GM12878 (cell line): Measurements from ENCODE around the gene CAMK2G. TPM values are rescaled to one million over a fixed set of nuclear protein-coding genes. Genes with fewer than 3 reads are reported as not detected.

Experiments
- ATAC-seq: fragments of 200-7000 bp; cut with Tn5 transposase; 3 replicates; pipeline ENCODE4 v1.9.1; 2020; ENCODE audit warnings: mild to moderate bottlenecking, moderate library complexity
- BruUV-seq: library from RNA; stranded (reverse); fragments of 400-500 nt; replicated peaks from 2 replicates; lab custom pipeline; 2021; lab: Mats Ljungman, UMichigan
- CTCF ChIA-PET: fragments of 300-600 bp; sonication (Branson Sonifier 250); formaldehyde crosslinking; extraction: SDS; loops from one replicate; lab custom pipeline; 2021; ENCODE audit warnings: inconsistent platforms; lab: Yijun Ruan, JAX
- POLR2A ChIA-PET: fragments of 350-600 bp; formaldehyde crosslinking; extraction: SDS; loops from one replicate; lab custom pipeline; 2021; ENCODE audit warnings: inconsistent platforms; lab: Charles Lee
- RAD21 ChIA-PET: fragments of 300-600 bp; sonication (Branson Sonifier 250); formaldehyde crosslinking; loops from one replicate; lab custom pipeline; 2023; ENCODE audit warnings: antibody characterized with exemption; ENCODE audit not compliant: unreplicated experiment; lab: Charles Lee
- SMC1A ChIA-PET: fragments of 300-600 bp; sonication (Branson Sonifier 250); formaldehyde crosslinking; loops from one replicate; lab custom pipeline; 2023; ENCODE audit not compliant: unreplicated experiment, uncharacterized antibody; lab: Charles Lee
- DNase-seq: peaks from one replicate; pipeline ENCODE4 v3.0.0-alpha.2; 2011; ENCODE audit warnings: low read depth, low spot score
- FAIRE-seq: peaks from 3 replicates; lab custom pipeline; 2011; peaks lifted over from hg19 to GRCh38; lab: Jason Lieb, UNC
- H2AFZ ChIP-seq: 2 replicates; pipeline ENCODE4 v1.6.0; 2011; ENCODE audit warnings: low read depth, low read length, control low read depth; ENCODE audit not compliant: control insufficient read depth
- H3K27ac ChIP-seq: 2 replicates; pipeline ENCODE4 v1.5.1; 2011; ENCODE audit warnings: control low read depth; ENCODE audit not compliant: control insufficient read depth, insufficient read depth
- H3K27me3 ChIP-seq, 2 experiments: replicated peaks in 1 of 2; 2 replicates each; pipeline versions ENCODE4 v1.6.0 to v1.6.1; 2011; ENCODE audit warnings: low read length in 1 of 2; ENCODE audit not compliant: control insufficient read depth in 2 of 2, insufficient read depth in 2 of 2
- H3K36me3 ChIP-seq, 2 experiments: 2 replicates each; pipeline ENCODE4 v1.5.1; 2011; ENCODE audit warnings: low read length in 1 of 2; ENCODE audit not compliant: control insufficient read depth in 2 of 2, insufficient read depth in 2 of 2
- H3K4me1 ChIP-seq: 2 replicates; pipeline ENCODE4 v1.6.1; 2011; ENCODE audit warnings: mild to moderate bottlenecking, low read length, moderate library complexity, mixed read lengths; ENCODE audit not compliant: control insufficient read depth, insufficient read depth
- H3K4me2 ChIP-seq: 2 replicates; pipeline ENCODE4 v1.6.0; 2011; ENCODE audit warnings: control low read depth; ENCODE audit not compliant: control insufficient read depth, insufficient read depth
- H3K4me3 ChIP-seq: fragments of 200-600 bp; sonication (generic); 2 replicates; pipeline ENCODE4 v1.5.1; 2016
- H3K79me2 ChIP-seq: 2 replicates; pipeline ENCODE4 v1.6.0; 2011; ENCODE audit warnings: low read length; ENCODE audit not compliant: control insufficient read depth, insufficient read depth
- H3K9ac ChIP-seq: 2 replicates; pipeline ENCODE4 v1.8.0; 2011; ENCODE audit warnings: low read length, control low read depth, mixed read lengths; ENCODE audit not compliant: control insufficient read depth, insufficient read depth
- H3K9me3 ChIP-seq: replicated peaks from 3 replicates; pipeline ENCODE4 v1.5.1; 2011; ENCODE audit warnings: mild to moderate bottlenecking, low read length; ENCODE audit not compliant: control insufficient read depth, insufficient read depth
- H4K20me1 ChIP-seq: 2 replicates; pipeline ENCODE4 v1.6.0; 2011; ENCODE audit not compliant: control insufficient read depth, insufficient read depth
- ATF7 ChIP-seq: fragments of 450-650 bp; IDR thresholded peaks from 2 replicates; pipeline ENCODE4 v1.6.1; 2016; ENCODE audit warnings: low read depth, mild to moderate bottlenecking
- NR2C2 ChIP-seq: IDR thresholded peaks from 2 replicates; pipeline ENCODE4 v1.6.1; 2011; ENCODE audit warnings: borderline replicate concordance, low read depth; ENCODE audit not compliant: control insufficient read depth, insufficient read length
- RCOR1 ChIP-seq: conservative IDR thresholded peaks from 2 replicates; pipeline ENCODE4 v1.6.1; 2012; ENCODE audit warnings: low read depth, low read length, improper control_type of control experiment
- WGBS: methylation state at CpG from one replicate; pipeline ENCODE4 v1.1.6; 2016; ENCODE audit warnings: low lambda C conversion rate; ENCODE audit not compliant: insufficient replicate concordance, insufficient coverage; ENCODE audit errors: missing lambda C conversion rate; 5-methylcytosine and 5-hydroxymethylcytosine counted together
- in situ Hi-C: fragments of 300-500 bp; cut with MboI; formaldehyde crosslinking; loops from 9 replicates; pipeline ENCODE4 v1.14.3; 2018; ENCODE audit warnings: mixed read lengths
- intact Hi-C: fragments of 100-400 bp; cut with micrococcal nuclease; formaldehyde crosslinking; loops from one replicate; pipeline ENCODE4 v1.14.2; 2022; ENCODE audit not compliant: unreplicated experiment
- polyA plus RNA-seq, 11 experiments: library from polyadenylated mRNA; depleted of rRNA in 4 of 11; unstranded in 6 of 11; stranded (reverse) in 5 of 11; fragments of >200 nt; fragmentation: Nextera tagmentation in 4 of 11; fragmentation: Illumina TruSeq in 1 of 11; extraction: Ambion mirVana in 4 of 11; extraction: Trizol in 1 of 11; gene quantifications; 1 replicate in 1 of 11; 2 replicates in 10 of 11; pipeline versions ENCODE4 v1.2.1 to v1.2.3, GENCODE V29; 2011 to 2016; ENCODE audit warnings: inconsistent platforms in 2 of 11, missing spikeins in 2 of 11, low read depth in 1 of 11
- total RNA-seq, 4 experiments: library from RNA; depleted of rRNA in 3 of 4; stranded (reverse); fragments of >200 nt in 3 of 4; fragmentation: Illumina TruSeq in 1 of 4; extraction: Trizol in 1 of 4; gene quantifications; 2 replicates each; pipeline versions ENCODE4 v1.2.1 to v1.2.3, GENCODE V29; 2013 to 2021
- TF ChIP-seq, protein P1 (sequence below): fragments of 450-650 bp; IDR thresholded peaks from 2 replicates; pipeline ENCODE4 v1.6.1; 2016; ENCODE audit warnings: mild to moderate bottlenecking, moderate library complexity, borderline replicate concordance

The CAMK2G gene
- total and polyA plus RNA-seq, 10 of the 15 experiments (the other 5 are each of a cell fraction or from before 2014, with no cell fraction given) = 5.5 to 24.3 (median 16.9) TPM

DNA sequence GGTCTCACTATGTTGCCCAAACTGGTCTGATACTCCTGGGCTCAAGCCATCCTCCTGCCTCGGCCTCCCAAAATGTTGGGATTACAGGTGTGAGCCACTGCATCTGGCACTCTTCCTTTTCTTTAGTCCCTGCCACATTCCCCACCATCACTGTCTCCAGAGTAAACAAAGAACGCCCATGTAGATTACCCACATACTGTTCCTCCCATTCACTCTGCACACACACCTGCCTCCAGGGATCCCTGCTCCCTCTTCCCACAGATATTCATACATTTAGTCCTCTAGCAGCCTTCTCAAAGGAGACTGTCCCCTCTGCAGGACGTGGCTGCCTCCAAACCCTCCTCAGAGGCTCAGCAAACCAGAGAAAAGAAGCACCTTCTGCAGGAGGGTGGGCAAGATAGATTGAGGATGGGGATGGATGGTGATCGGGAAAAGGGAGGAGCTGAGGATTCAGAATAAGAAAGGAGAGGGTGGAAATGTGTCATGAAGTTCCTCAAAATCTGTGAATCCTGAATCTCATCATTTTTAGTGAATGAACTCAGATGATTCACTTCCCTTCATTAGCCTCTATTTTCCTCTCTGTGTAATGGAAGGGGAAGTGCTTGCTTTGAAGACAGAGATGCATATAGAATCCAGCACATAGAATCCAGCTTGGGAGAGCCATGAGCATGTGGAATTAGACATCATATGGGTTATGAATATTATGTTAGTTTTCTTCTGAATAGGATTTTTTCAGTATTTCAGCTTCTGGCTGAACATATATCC is 31.1 kb upstream of the CAMK2G start:
- Histone ChIP-seq H3K4me1 (peaks cover 15% of the 10 kb centered on the region), H2AFZ (no peak overlapping the region), H3K9me3 (no peaks in the 10 kb centered on the region), H3K4me3 (no peak overlapping the region), H3K27me3 (no peaks in the 10 kb centered on the region; a peak in 1 of 4 replicates)
- intact Hi-C loops (no loop called here), in situ Hi-C loops (no loop called here)
- TF ChIP-seq RCOR1 = no peak
- TF ChIP-seq NR2C2 = no peak
- TF ChIP-seq, protein P1, sequence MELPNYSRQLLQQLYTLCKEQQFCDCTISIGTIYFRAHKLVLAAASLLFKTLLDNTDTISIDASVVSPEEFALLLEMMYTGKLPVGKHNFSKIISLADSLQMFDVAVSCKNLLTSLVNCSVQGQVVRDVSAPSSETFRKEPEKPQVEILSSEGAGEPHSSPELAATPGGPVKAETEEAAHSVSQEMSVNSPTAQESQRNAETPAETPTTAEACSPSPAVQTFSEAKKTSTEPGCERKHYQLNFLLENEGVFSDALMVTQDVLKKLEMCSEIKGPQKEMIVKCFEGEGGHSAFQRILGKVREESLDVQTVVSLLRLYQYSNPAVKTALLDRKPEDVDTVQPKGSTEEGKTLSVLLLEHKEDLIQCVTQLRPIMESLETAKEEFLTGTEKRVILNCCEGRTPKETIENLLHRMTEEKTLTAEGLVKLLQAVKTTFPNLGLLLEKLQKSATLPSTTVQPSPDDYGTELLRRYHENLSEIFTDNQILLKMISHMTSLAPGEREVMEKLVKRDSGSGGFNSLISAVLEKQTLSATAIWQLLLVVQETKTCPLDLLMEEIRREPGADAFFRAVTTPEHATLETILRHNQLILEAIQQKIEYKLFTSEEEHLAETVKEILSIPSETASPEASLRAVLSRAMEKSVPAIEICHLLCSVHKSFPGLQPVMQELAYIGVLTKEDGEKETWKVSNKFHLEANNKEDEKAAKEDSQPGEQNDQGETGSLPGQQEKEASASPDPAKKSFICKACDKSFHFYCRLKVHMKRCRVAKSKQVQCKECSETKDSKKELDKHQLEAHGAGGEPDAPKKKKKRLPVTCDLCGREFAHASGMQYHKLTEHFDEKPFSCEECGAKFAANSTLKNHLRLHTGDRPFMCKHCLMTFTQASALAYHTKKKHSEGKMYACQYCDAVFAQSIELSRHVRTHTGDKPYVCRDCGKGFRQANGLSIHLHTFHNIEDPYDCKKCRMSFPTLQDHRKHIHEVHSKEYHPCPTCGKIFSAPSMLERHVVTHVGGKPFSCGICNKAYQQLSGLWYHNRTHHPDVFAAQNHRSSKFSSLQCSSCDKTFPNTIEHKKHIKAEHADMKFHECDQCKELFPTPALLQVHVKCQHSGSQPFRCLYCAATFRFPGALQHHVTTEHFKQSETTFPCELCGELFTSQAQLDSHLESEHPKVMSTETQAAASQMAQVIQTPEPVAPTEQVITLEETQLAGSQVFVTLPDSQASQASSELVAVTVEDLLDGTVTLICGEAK = no peak
- no peak for TF ChIP-seq ATF7
- TF ChIP-seq, all 136 proteins: peak for 0
- Histone ChIP-seq H3K9ac (no peak overlapping the region), H3K4me2 (no peak overlapping the region), H4K20me1 (0 out of 2 replicates have a peak, but pooled peaks cover 4% of the 10 kb centered on the region), H3K36me3 (no peaks in the 10 kb centered on the region), H3K27ac (no peak overlapping the region), H3K79me2 (no peaks in the 10 kb centered on the region)
- ATAC-seq = no peak
- BruUV-seq = no TSS peak
- POLR2A ChIA-PET = no interaction called here
- CTCF ChIA-PET = interaction anchor here (3.8 to 7.1 kb wide), 2 partner anchors 27 to 36 kb away, joined by 10 to 40 read pairs; no protein-coding TSS in a partner anchor
- DNase-seq = no peak
- SMC1A ChIA-PET = interaction anchor here (1.2 to 2.2 kb wide), 2 partner anchors 16 to 35 kb away, joined by 3 to 11 read pairs; no protein-coding TSS in a partner anchor
- WGBS = 25% methylated on average over 4 of the region's 4 CpGs
- RAD21 ChIA-PET = interaction anchor here (1.1 kb wide), 1 partner anchor 11 kb away, joined by 4 read pairs; no protein-coding TSS in a partner anchor
- FAIRE-seq = no peak
